Endometrium (tissue), 2 donors: ENCODE results near the gene SLC16A13.
"Not testable (repeated sequence)": the region's sequence is repeated elsewhere in the genome, so short reads cannot be mapped to it uniquely, and the experiment has no call there.

Source experiments
- FAIRE-seq: peaks from 2 replicates; lab custom pipeline; 2012; peaks lifted over from hg19 to GRCh38; lab: Jason Lieb, UNC
- donor health status: control.
- donor health status: control.

SLC16A13 gene

GRCh38 chr17:7035591-7036368, at the start of gene SLC16A13:
SLC16A13 (plus strand) TSS chr17:7036015; CDS start chr17:7036383, 368 bp downstream.
- FAIRE-seq = peak; percentile 87

- FAIRE-seq = no peak
These were observed 49.1 kb upstream of the SLC16A13 start for GRCh38 chr17:6986676-6987075.

- FAIRE-seq = no peak
These were observed 46.0 kb upstream of the SLC16A13 start for GRCh38 chr17:6989779-6990178.

- FAIRE-seq = not testable (repeated sequence)
These were observed 42.2 kb upstream of the SLC16A13 start for GRCh38 chr17:6993613-6994056.

GRCh38 chr17:6994118-6994598, 41.7 kb upstream of the SLC16A13 start:
- no peak for FAIRE-seq

GRCh38 chr17:6994666-6995256, 41.1 kb upstream of the SLC16A13 start:
- no peak for FAIRE-seq

- FAIRE-seq = no peak
These were observed 40.1 kb upstream of the SLC16A13 start, which contains the start of gene ALOX12 for GRCh38 chr17:6995500-6996255. ALOX12 (plus strand) TSS chr17:6996049; CDS start chr17:6996118, 69 bp downstream.

GRCh38 chr17:6996256-6997011, 39.4 kb upstream of the SLC16A13 start:
- no peak for FAIRE-seq

- FAIRE-seq = no peak
These were observed 38.6 kb upstream of the SLC16A13 start for GRCh38 chr17:6997171-6997570.

GRCh38 chr17:6998855-6999508, 36.8 kb upstream of the SLC16A13 start:
- FAIRE-seq = no peak

GRCh38 chr17:7001318-7001961, 34.4 kb upstream of the SLC16A13 start:
- no peak for FAIRE-seq

GRCh38 chr17:7002288-7003047, 33.3 kb upstream of the SLC16A13 start:
- no peak for FAIRE-seq

- no peak for FAIRE-seq
These were observed 32.1 kb upstream of the SLC16A13 start for GRCh38 chr17:7003745-7004144.

- peak; percentile 72 for FAIRE-seq
These were observed 31.2 kb upstream of the SLC16A13 start for GRCh38 chr17:7004398-7005253.

GRCh38 chr17:7005716-7006115, 30.1 kb upstream of the SLC16A13 start:
- FAIRE-seq = no peak

- no peak for FAIRE-seq
These were observed 28.7 kb upstream of the SLC16A13 start for GRCh38 chr17:7007143-7007542.

GRCh38 chr17:7010523-7010922, 25.3 kb upstream of the SLC16A13 start:
- FAIRE-seq = no peak

GRCh38 chr17:7011415-7011814, 24.4 kb upstream of the SLC16A13 start:
- FAIRE-seq = no peak

GRCh38 chr17:7011942-7012254, 23.9 kb upstream of the SLC16A13 start:
- no peak for FAIRE-seq
